Kidney (tissue), 14 donors: ENCODE results near the gene DCTD. TPM values are rescaled to one million over a fixed set of nuclear protein-coding genes. Genes with fewer than 3 reads are reported as not detected.

Experiments
- DNase-seq, 5 donors: peaks; one replicate each; pipeline ENCODE4 v3.0.0-alpha.2; 2013 to 2020
- FAIRE-seq: peaks from 2 replicates; lab custom pipeline; 2012; peaks lifted over from hg19 to GRCh38; lab: Jason Lieb, UNC
- H3K27ac ChIP-seq, 2 donors: one replicate each; pipeline ENCODE4 v1.7.0; 2013; ENCODE audit warnings: low read depth in 2 of 2, low read length in 2 of 2, inconsistent platforms in 1 of 2
- H3K27me3 ChIP-seq: one replicate; pipeline ENCODE4 v1.7.1; 2013; ENCODE audit warnings: low read length, inconsistent platforms; ENCODE audit not compliant: control insufficient read depth, insufficient read depth
- H3K36me3 ChIP-seq, 3 donors: one replicate each; pipeline versions ENCODE4 v1.7.0 to v1.7.1; 2013; ENCODE audit warnings: low read length in 3 of 3, control low read depth in 1 of 3, inconsistent platforms in 1 of 3; ENCODE audit not compliant: insufficient read depth in 3 of 3, control insufficient read depth in 2 of 3
- H3K4me1 ChIP-seq, 3 donors: one replicate each; pipeline versions ENCODE4 v1.7.0 to v1.7.1; 2013; ENCODE audit warnings: low read length in 3 of 3, inconsistent platforms in 1 of 3, low read depth in 1 of 3; ENCODE audit not compliant: control insufficient read depth in 2 of 3, insufficient read depth in 2 of 3
- H3K4me3 ChIP-seq, 3 donors: one replicate each; pipeline versions ENCODE4 v1.7.0 to v1.8.1; 2013; ENCODE audit warnings: low read length in 3 of 3, control low read depth in 1 of 3, inconsistent platforms in 1 of 3
- H3K9ac ChIP-seq, 3 donors: one replicate each; pipeline versions ENCODE4 v1.7.0 to v1.7.1; 2013; ENCODE audit warnings: low read length in 3 of 3, control low read depth in 1 of 3, inconsistent platforms in 1 of 3
- H3K9me3 ChIP-seq, 3 donors: one replicate each; pipeline versions ENCODE4 v1.7.0 to v1.7.1; 2013; ENCODE audit warnings: low read length in 3 of 3, control low read depth in 1 of 3, inconsistent platforms in 1 of 3; ENCODE audit not compliant: control insufficient read depth in 2 of 3, insufficient read depth in 1 of 3
- CTCF ChIP-seq: IDR thresholded peaks from 3 replicates; pipeline ENCODE4 v1.5.1; 2012; ENCODE audit warnings: mild to moderate bottlenecking, moderate library complexity, borderline replicate concordance; ENCODE audit not compliant: insufficient read depth; ENCODE audit errors: extremely low read depth
- intact Hi-C: fragments of 100-400 bp; cut with DNase I; formaldehyde crosslinking; loops from one replicate; pipeline ENCODE4 v1.11.1; 2022
- polyA plus RNA-seq: library from polyadenylated mRNA; stranded (reverse); fragments of 350-450 nt; fragmentation: Illumina TruSeq; extraction: RNeasy Lipid Tissue Mini Kit (QIAGEN cat#74804); gene quantifications from one replicate; pipeline ENCODE4 v1.2.3, GENCODE V29; 2014; ENCODE audit warnings: low read depth, low replicate concordance; ENCODE audit not compliant: insufficient read depth
- total RNA-seq: library from RNA; stranded (reverse); fragmentation: NEBNext Ultra II Directional; extraction: Animal tissue kit (Norgen Biotek cat#: 25700); gene quantifications from one replicate; pipeline ENCODE4 v1.2.1, GENCODE V29; 2021
- donor health status: control.
- donor health status: control.
- donor health status: control.
- donor health status: control.
- donor health status: control.
- donor health status: DM: yes; HTN: yes; CAD: no.
- donor health status: Normal renal cell carcinoma (clear cell type).

DCTD gene
- total and polyA plus RNA-seq, 2 donors from 2014 or later: 54.9 to 99.6 TPM

- intact Hi-C loops: no loop called here
- Histone ChIP-seq H3K9ac (no peak overlapping the region), H3K36me3 (no peaks in the 10 kb centered on the region), H3K27me3 (no peaks in the 10 kb centered on the region), H3K4me3 (no peak overlapping the region), H3K4me1 (no peaks in the 10 kb centered on the region), H3K27ac (no peak overlapping the region), H3K9me3 (no peaks in the 10 kb centered on the region)
- FAIRE-seq: no peak
- TF ChIP-seq CTCF: no peak
- DNase-seq: no peak
Observed at GRCh38 chr4:182845618-182846017, 71.6 kb downstream of the DCTD start.

- TF ChIP-seq CTCF: no peak
- FAIRE-seq (no peak), DNase-seq (peak in 2 of 5 donors; percentile 32 to 40)
- H3K27me3 ChIP-seq: no peaks in the 10 kb centered on the region
- H3K36me3 ChIP-seq: no peaks in the 10 kb centered on the region
- no peaks in the 10 kb centered on the region for H3K4me1 ChIP-seq
- H3K9ac ChIP-seq: no peak overlapping the region
- no peaks in the 10 kb centered on the region for H3K9me3 ChIP-seq
- H3K4me3 ChIP-seq: no peak overlapping the region
- no peak overlapping the region for H3K27ac ChIP-seq
- intact Hi-C loops: no loop called here
Observed at GRCh38 chr4:182843808-182844325, 73.3 kb downstream of the DCTD start.

- Histone ChIP-seq H3K4me1 (no peaks in the 10 kb centered on the region), H3K9me3 (no peaks in the 10 kb centered on the region), H3K36me3 (no peaks in the 10 kb centered on the region), H3K4me3 (no peak overlapping the region), H3K9ac (no peak overlapping the region), H3K27me3 (no peaks in the 10 kb centered on the region), H3K27ac (no peak overlapping the region)
- DNase-seq (peak in 1 of 5 donors; percentile 38), FAIRE-seq (no peak)
- TF ChIP-seq CTCF: no peak
- intact Hi-C loops: no loop called here
Observed at GRCh38 chr4:182842759-182843390, 74.3 kb downstream of the DCTD start.

GRCh38 chr4:182842104-182842600 lies 75.0 kb downstream of the DCTD start:
- H3K4me3 ChIP-seq: no peak overlapping the region
- no peak overlapping the region for H3K9ac ChIP-seq
- no peak for TF ChIP-seq CTCF
- DNase-seq (no peak), FAIRE-seq (no peak)
- no peaks in the 10 kb centered on the region for H3K36me3 ChIP-seq
- no peaks in the 10 kb centered on the region for H3K27me3 ChIP-seq
- no peaks in the 10 kb centered on the region for H3K9me3 ChIP-seq
- H3K4me1 ChIP-seq: no peaks in the 10 kb centered on the region
- intact Hi-C loops: no loop called here
- no peak overlapping the region for H3K27ac ChIP-seq
